ENCODE measurements around the gene ZNF524. TPM values are rescaled to one million over a fixed set of nuclear protein-coding genes. Genes with fewer than 3 reads are reported as not detected.

The ZNF524 gene
- total and polyA plus RNA-seq, 9 of the 15 experiments (the other 6 are each of a cell fraction or from before 2014, with no cell fraction given): 0.08 to 15.6 (median 2.9) TPM

- ATAC-seq (no peak), FAIRE-seq (no peak), DNase-seq (ENCODE audit: extremely low read depth in 1 of 4, low spot score in 3 of 4) (no peak)
- H3K9me3 ChIP-seq (replicated peaks; ENCODE audit: control insufficient read depth, insufficient read depth, low read depth, low read length): peaks cover 3% of the 10 kb centered on the region; the same call in 1 of the 2 replicates
- 39% methylated on average over 7 of the region's 7 CpGs for WGBS (ENCODE audit: insufficient coverage, low coverage, missing lambda C conversion rate)
- no peak overlapping the region for H2AFZ ChIP-seq (ENCODE audit: low read depth, low read length)
- no peaks in the 10 kb centered on the region for H3K9me1 ChIP-seq (ENCODE audit: control insufficient read depth, insufficient read depth, low read length)
- H3K4me3 ChIP-seq: no peak overlapping the region
- H3K36me3 ChIP-seq (ENCODE audit: control insufficient read depth, insufficient read depth, low read length): peaks cover 21% of the 10 kb centered on the region; the same call in 2 of the 3 replicates
- ChIA-PET POLR2A (no interaction called here), CTCF (ENCODE audit: low intra/inter-chr PET ratio) (no interaction called here)
- H3K4me2 ChIP-seq (ENCODE audit: insufficient read depth, low read length): no peak overlapping the region
- intact Hi-C loops (cut with micrococcal nuclease) (no loop called here), in situ Hi-C loops (cut with MboI) (no loop called here)
- TF ChIP-seq ZFP36 (IDR thresholded peaks at IDR 0.05; ENCODE audit: low read depth, low read length, partially characterized antibody) (peak; percentile 64), E2F3 (CRISPR knock-in tag; IDR thresholded peaks at IDR 0.05) (no peak), CREM (IDR thresholded peaks at IDR 0.05; ENCODE audit: low read depth) (no peak)
- no TSS peak for BruUV-seq (replicated peaks)
- H3K27me3 ChIP-seq (ENCODE audit: control insufficient read depth in 2 of 2, insufficient read depth in 2 of 2, low read length in 2 of 2): peaks cover under 1 to 2% of the 10 kb centered on the region in 2 experiments; a peak in 3 of 5 replicates
- no peak overlapping the region for H3K27ac ChIP-seq (ENCODE audit: extremely low read depth, low read depth, low read length)
- H3K4me1 ChIP-seq (replicated peaks in 1 of 2; ENCODE audit: control insufficient read depth in 2 of 2, insufficient read depth in 2 of 2, low read length in 2 of 2): peaks cover 10 to 40% of the 10 kb centered on the region in 2 experiments; a peak in 3 of 5 replicates
- 0 out of 2 replicates have a peak, but pooled peaks cover 6% of the 10 kb centered on the region for H4K20me1 ChIP-seq (replicated peaks; ENCODE audit: control insufficient read depth, insufficient read depth, low read length)
- H3K79me2 ChIP-seq (ENCODE audit: control insufficient read depth, insufficient read depth, low read length): no peaks in the 10 kb centered on the region
- H3K9ac ChIP-seq (ENCODE audit: insufficient read depth in 1 of 2, low read depth in 2 of 2, low read length in 2 of 2): peak overlapping the region in 1 of 2 experiments; percentile 23; a peak in 1 of 4 replicates
Observed at GRCh38 chr19:55590109-55590508, 10.0 kb upstream of the ZNF524 start.

- DNase-seq (ENCODE audit: extremely low read depth in 1 of 4, low spot score in 3 of 4): peak; percentile 59 to 83 (median 64)
- BruUV-seq (replicated peaks): no TSS peak
- peak; percentile 94 for FAIRE-seq
Observed at GRCh38 chr19:55590617-55591016, 9.5 kb upstream of the ZNF524 start.

More at GRCh38 chr19:55590617-55591016, 9.5 kb upstream of the ZNF524 start:
- H3K27me3 ChIP-seq (ENCODE audit: control insufficient read depth in 2 of 2, insufficient read depth in 2 of 2, low read length in 2 of 2): no peaks in the 10 kb centered on the region; a peak in 1 of 5 replicates
- intact Hi-C loops (cut with micrococcal nuclease): no loop called here
- H3K9ac ChIP-seq (ENCODE audit: insufficient read depth in 1 of 2, low read depth in 2 of 2, low read length in 2 of 2): no peak overlapping the region
- TF ChIP-seq PKNOX1 (IDR thresholded peaks at IDR 0.05) (peak; percentile 54), MXI1 (IDR thresholded peaks at IDR 0.05; ENCODE audit: low read depth, low read length) (no peak), POLR2AphosphoS2 (IDR thresholded peaks at IDR 0.05; ENCODE audit: low read length) (peak; percentile 51; the same call in 1 of the 2 replicates)
- ChIA-PET POLR2A (no interaction called here), CTCF (ENCODE audit: low intra/inter-chr PET ratio) (no interaction called here)
- H4K20me1 ChIP-seq (replicated peaks; ENCODE audit: control insufficient read depth, insufficient read depth, low read length): 0 out of 2 replicates have a peak, but pooled peaks cover 6% of the 10 kb centered on the region
- no peak overlapping the region for H3K27ac ChIP-seq (ENCODE audit: extremely low read depth, low read depth, low read length)
- peaks cover 26% of the 10 kb centered on the region; the same call in 2 of the 3 replicates for H3K36me3 ChIP-seq (ENCODE audit: control insufficient read depth, insufficient read depth, low read length)
- no peak overlapping the region for H2AFZ ChIP-seq (ENCODE audit: low read depth, low read length)
- peaks cover 10 to 37% of the 10 kb centered on the region in 2 experiments; a peak in 3 of 5 replicates for H3K4me1 ChIP-seq (replicated peaks in 1 of 2; ENCODE audit: control insufficient read depth in 2 of 2, insufficient read depth in 2 of 2, low read length in 2 of 2)
- H3K4me3 ChIP-seq: no peak overlapping the region
- H3K79me2 ChIP-seq (ENCODE audit: control insufficient read depth, insufficient read depth, low read length): no peaks in the 10 kb centered on the region
- no peaks in the 10 kb centered on the region for H3K9me1 ChIP-seq (ENCODE audit: control insufficient read depth, insufficient read depth, low read length)
- no peak overlapping the region for H3K4me2 ChIP-seq (ENCODE audit: insufficient read depth, low read length)
- 19% methylated on average over 10 of the region's 10 CpGs for WGBS (ENCODE audit: insufficient coverage, low coverage, missing lambda C conversion rate)
- peaks cover 3% of the 10 kb centered on the region; the same call in 1 of the 2 replicates for H3K9me3 ChIP-seq (replicated peaks; ENCODE audit: control insufficient read depth, insufficient read depth, low read depth, low read length)
- peak; percentile 89 for ATAC-seq
- in situ Hi-C loops (cut with MboI): no loop called here
